HCT116 (cell line): ENCODE measurements around the gene HRC. TPM values are rescaled to one million over a fixed set of nuclear protein-coding genes. Genes with fewer than 3 reads are reported as not detected.

ENCODE experiments used
- ATAC-seq: fragments of 200-7000 bp; cut with Tn5 transposase; 2 replicates; pipeline ENCODE4 v1.9.1; 2020; ENCODE audit warnings: mild to moderate bottlenecking, moderate library complexity
- BruUV-seq: library from RNA; stranded (reverse); fragments of 400-500 nt; replicated peaks from 2 replicates; lab custom pipeline; 2021; lab: Mats Ljungman, UMichigan
- CTCF ChIA-PET: fragments of 300-600 bp; sonication (Branson Sonifier 250); formaldehyde crosslinking; loops from one replicate; lab custom pipeline; 2021; ENCODE audit warnings: antibody characterized with exemption; lab: Charles Lee
- POLR2A ChIA-PET: fragments of 300-600, 350-600 bp; sonication (Branson Sonifier 250); formaldehyde crosslinking; loops from one replicate; lab custom pipeline; 2021; ENCODE audit warnings: antibody characterized with exemption; lab: Charles Lee
- RAD21 ChIA-PET, 2 experiments: fragments of 300-600 bp; sonication (Branson Sonifier 250); formaldehyde crosslinking; loops; one replicate each; lab custom pipeline; 2023; ENCODE audit warnings: low total read pairs in 2 of 2; ENCODE audit not compliant: uncharacterized antibody in 2 of 2, unreplicated experiment in 2 of 2, low non-redundant PET in 1 of 2; lab: Charles Lee
- DNase-seq: peaks from one replicate; pipeline ENCODE4 v3.0.0-alpha.2; 2010; ENCODE audit warnings: low read depth, low spot score
- H2AFZ ChIP-seq: fragments of 200-600 bp; shearing (Covaris generic), sonication (generic); 2 replicates; pipeline ENCODE4 v1.6.1; 2017; ENCODE audit warnings: low read depth, mixed run types, mixed read lengths, antibody characterized with exemption, low read length; ENCODE audit not compliant: poor library complexity, severe bottlenecking
- H3K27ac ChIP-seq: 2 replicates; pipeline ENCODE4 v1.5.1; 2012; ENCODE audit warnings: low read depth, low read length
- H3K27me3 ChIP-seq: fragments of 200-600 bp; sonication (generic); 2 replicates; pipeline ENCODE4 v1.6.1; 2016; ENCODE audit warnings: mixed run types, low read length, mixed read lengths; ENCODE audit not compliant: insufficient read depth
- H3K36me3 ChIP-seq, 2 experiments: fragments of 200-500 bp in 1 of 2; fragments of 200-600 bp in 1 of 2; sonication (Bioruptor generic) in 1 of 2; sonication (generic) in 1 of 2; 2 replicates each; pipeline versions ENCODE4 v1.5.1 to v1.6.1; 2014 to 2016; ENCODE audit warnings: low read length in 2 of 2, inconsistent platforms in 1 of 2, mixed read lengths in 1 of 2, mixed run types in 1 of 2; ENCODE audit not compliant: insufficient read depth in 2 of 2, control insufficient read depth in 1 of 2
- H3K4me1 ChIP-seq, 2 experiments: fragments of 200-600 bp in 1 of 2; sonication (generic) in 1 of 2; 2 replicates each; pipeline versions ENCODE4 v1.5.1 to v1.6.1; 2012 to 2017; ENCODE audit warnings: low read length in 2 of 2, inconsistent platforms in 1 of 2, mild to moderate bottlenecking in 1 of 2, mixed read lengths in 1 of 2, mixed run types in 1 of 2, moderate library complexity in 1 of 2; ENCODE audit not compliant: insufficient read depth in 2 of 2, control insufficient read depth in 1 of 2
- H3K4me2 ChIP-seq: fragments of 200-600 bp; sonication (generic); 2 replicates; pipeline ENCODE4 v1.6.1; 2017; ENCODE audit warnings: mixed run types, low read length, mixed read lengths
- H3K4me3 ChIP-seq, 2 experiments: fragments of 200-600 bp in 1 of 2; sonication (generic) in 1 of 2; replicated peaks in 1 of 2; 2 replicates each; pipeline ENCODE4 v1.5.1; 2011 to 2016; ENCODE audit warnings: low read length in 2 of 2, control low read depth in 1 of 2, low read depth in 1 of 2, mild to moderate bottlenecking in 1 of 2, mixed read lengths in 1 of 2, mixed run types in 1 of 2
- H3K79me2 ChIP-seq: fragments of 200-600 bp; sonication (generic); 2 replicates; pipeline ENCODE4 v1.6.1; 2017; ENCODE audit warnings: mild to moderate bottlenecking, mixed run types, low read length, moderate library complexity, mixed read lengths; ENCODE audit not compliant: insufficient read depth
- H3K9ac ChIP-seq: fragments of 200-600 bp; sonication (generic); 2 replicates; pipeline ENCODE4 v1.6.1; 2016; ENCODE audit warnings: low read length, mixed read lengths
- H3K9me2 ChIP-seq: fragments of 200-600 bp; sonication (generic), shearing (Covaris generic); 2 replicates; pipeline ENCODE4 v1.6.1; 2017; ENCODE audit warnings: mixed run types, mild to moderate bottlenecking, moderate library complexity; ENCODE audit not compliant: insufficient read depth
- H3K9me3 ChIP-seq, 2 experiments: fragments of 200-500 bp in 1 of 2; fragments of 200-600 bp in 1 of 2; sonication (Bioruptor generic) in 1 of 2; sonication (generic) in 1 of 2; 2 replicates each; pipeline ENCODE4 v1.6.1; 2014 to 2017; ENCODE audit warnings: low read length in 2 of 2, mixed read lengths in 2 of 2, inconsistent platforms in 1 of 2, low read depth in 1 of 2, mild to moderate bottlenecking in 1 of 2, mixed run types in 1 of 2, moderate library complexity in 1 of 2; ENCODE audit not compliant: control insufficient read depth in 1 of 2, insufficient read depth in 1 of 2
- H4K20me1 ChIP-seq: fragments of 200-600 bp; sonication (generic), shearing (Covaris generic); 2 replicates; pipeline ENCODE4 v1.6.1; 2017; ENCODE audit warnings: mixed run types, mild to moderate bottlenecking, moderate library complexity; ENCODE audit not compliant: insufficient read depth
- ATF3 ChIP-seq: IDR thresholded peaks from 2 replicates; pipeline ENCODE4 v1.6.1; 2012
- CBX3 ChIP-seq: IDR thresholded peaks from 2 replicates; pipeline ENCODE4 v1.6.1; 2012; ENCODE audit warnings: low read depth
- CEBPB ChIP-seq: IDR thresholded peaks from 2 replicates; pipeline ENCODE4 v1.6.1; 2012; ENCODE audit warnings: low read depth
- CTCF ChIP-seq, 3 experiments: fragments of 200-600 bp in 1 of 3; sonication (generic) in 1 of 3; IDR thresholded peaks in 2 of 3; conservative IDR thresholded peaks in 1 of 3; 2 replicates each; pipeline ENCODE4 v1.5.1; 2012 to 2017; ENCODE audit warnings: low read depth in 2 of 3, low read length in 2 of 3, antibody characterized with exemption in 1 of 3, borderline replicate concordance in 1 of 3, control low read depth in 1 of 3, mild to moderate bottlenecking in 1 of 3, mixed read lengths in 1 of 3, mixed run types in 1 of 3, moderate library complexity in 1 of 3; ENCODE audit not compliant: insufficient read depth in 1 of 3
- EGR1 ChIP-seq: IDR thresholded peaks from 2 replicates; pipeline ENCODE4 v1.6.1; 2012; ENCODE audit warnings: low read depth
- EZH2phosphoT487 ChIP-seq: fragments of 200-600 bp; IDR thresholded peaks from 2 replicates; pipeline ENCODE4 v1.6.1; 2018; ENCODE audit warnings: antibody characterized with exemption, borderline replicate concordance
- FOSL1 ChIP-seq: IDR thresholded peaks from 2 replicates; pipeline ENCODE4 v1.6.1; 2012; ENCODE audit warnings: low read depth
- MAX ChIP-seq: IDR thresholded peaks from 2 replicates; pipeline ENCODE4 v1.6.1; 2012
- POLR2A ChIP-seq: IDR thresholded peaks from 2 replicates; pipeline ENCODE4 v1.7.0; 2011; ENCODE audit warnings: borderline replicate concordance; ENCODE audit not compliant: insufficient read depth, insufficient read length; ENCODE audit errors: extremely low read depth
- SRF ChIP-seq: IDR thresholded peaks from 2 replicates; pipeline ENCODE4 v1.6.1; 2012; ENCODE audit warnings: low read depth
- intact Hi-C: fragments of 100-400 bp; cut with micrococcal nuclease; formaldehyde crosslinking; loops from 2 replicates; pipeline ENCODE4 v1.10.0; 2022
- total RNA-seq: library from RNA; stranded (reverse); gene quantifications from one replicate; pipeline ENCODE4 v1.2.1, GENCODE V29; 2021; ENCODE audit not compliant: unreplicated experiment
- TF ChIP-seq, protein P1 (sequence below): IDR thresholded peaks from 2 replicates; pipeline ENCODE4 v1.6.1; 2011; ENCODE audit warnings: mild to moderate bottlenecking, low read length, moderate library complexity; ENCODE audit not compliant: insufficient replicate concordance; ENCODE audit errors: extremely low read depth

HRC gene
- total RNA-seq, 1 experiment from 2014 or later = not detected

DNA sequence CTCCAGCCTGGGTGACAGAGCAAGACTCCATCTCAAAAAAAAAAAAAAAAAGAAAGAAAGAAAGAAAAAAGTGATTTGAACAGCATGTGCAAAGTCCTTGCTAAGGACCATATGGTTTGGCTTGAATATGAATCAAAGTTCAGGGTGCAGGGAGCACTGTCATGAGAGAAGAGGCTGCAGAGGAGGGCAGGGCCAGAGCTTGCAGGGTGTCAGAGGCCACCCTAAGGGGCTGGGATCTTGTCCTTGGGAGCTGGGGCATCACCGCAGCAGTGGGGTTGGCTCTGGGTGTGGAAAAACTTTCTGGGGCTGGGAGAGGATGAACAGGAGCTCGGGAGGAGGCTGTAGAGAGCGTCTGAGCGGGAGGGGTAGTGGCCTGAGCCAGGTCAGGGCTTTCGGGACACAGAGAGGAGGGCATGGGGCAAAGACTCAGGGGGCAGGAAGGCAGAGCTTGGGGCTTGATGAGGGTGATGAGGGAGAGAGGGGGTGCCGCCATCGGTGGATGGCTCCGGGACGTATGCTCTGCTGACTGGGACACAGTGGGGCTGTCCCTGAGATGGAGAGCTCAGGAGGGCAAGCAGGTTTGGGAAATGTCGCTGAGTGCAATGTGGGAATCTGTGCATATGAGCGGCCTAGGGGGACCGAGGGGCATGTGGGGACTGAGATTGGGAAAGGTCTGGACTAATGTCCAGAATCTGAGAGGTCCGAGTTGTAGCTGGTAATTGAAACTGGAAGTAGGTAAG lies 5.4 kb upstream of the HRC start:
- Histone ChIP-seq H3K27ac (no peak overlapping the region), H3K4me2 (no peak overlapping the region), H3K4me1 (peaks cover 9 to 21% of the 10 kb centered on the region in 2 experiments), H4K20me1 (no peaks in the 10 kb centered on the region), H3K9me3 (no peaks in the 10 kb centered on the region), H3K4me3 (no peak overlapping the region), H3K27me3 (no peaks in the 10 kb centered on the region), H3K9ac (no peak overlapping the region), H3K9me2 (no peaks in the 10 kb centered on the region), H3K79me2 (peaks cover 13% of the 10 kb centered on the region), H2AFZ (no peak overlapping the region), H3K36me3 (no peaks in the 10 kb centered on the region)
- ChIA-PET CTCF (interaction anchor here (1.9 kb wide), 1 partner anchor 38 kb away, joined by 4 read pairs; no protein-coding TSS in a partner anchor), RAD21 (interaction anchor here in 1 of 2 experiments (0.6 kb wide), 1 partner anchor 202 kb away, joined by 6 read pairs; no protein-coding TSS in a partner anchor), POLR2A (interaction anchor here (0.7 kb wide), 1 partner anchor 59 kb away, joined by 3 read pairs; no protein-coding TSS in a partner anchor)
- intact Hi-C loops = no loop called here
- no TSS peak for BruUV-seq
- DNase-seq (no peak), ATAC-seq (no peak)
- TF ChIP-seq FOSL1 = no peak
- no peak for TF ChIP-seq ATF3
- TF ChIP-seq EGR1 = no peak
- TF ChIP-seq CTCF (IDR thresholded peaks at IDR 0.05 in 2 of 3, conservative IDR thresholded peaks at IDR 0.05 in 1 of 3; ENCODE audit: borderline replicate concordance in 1 of 3, insufficient read depth in 1 of 3, low read depth in 2 of 3, low read length in 2 of 3) = no peak
- TF ChIP-seq SRF = no peak
- no peak for TF ChIP-seq CBX3
- TF ChIP-seq, protein P1, sequence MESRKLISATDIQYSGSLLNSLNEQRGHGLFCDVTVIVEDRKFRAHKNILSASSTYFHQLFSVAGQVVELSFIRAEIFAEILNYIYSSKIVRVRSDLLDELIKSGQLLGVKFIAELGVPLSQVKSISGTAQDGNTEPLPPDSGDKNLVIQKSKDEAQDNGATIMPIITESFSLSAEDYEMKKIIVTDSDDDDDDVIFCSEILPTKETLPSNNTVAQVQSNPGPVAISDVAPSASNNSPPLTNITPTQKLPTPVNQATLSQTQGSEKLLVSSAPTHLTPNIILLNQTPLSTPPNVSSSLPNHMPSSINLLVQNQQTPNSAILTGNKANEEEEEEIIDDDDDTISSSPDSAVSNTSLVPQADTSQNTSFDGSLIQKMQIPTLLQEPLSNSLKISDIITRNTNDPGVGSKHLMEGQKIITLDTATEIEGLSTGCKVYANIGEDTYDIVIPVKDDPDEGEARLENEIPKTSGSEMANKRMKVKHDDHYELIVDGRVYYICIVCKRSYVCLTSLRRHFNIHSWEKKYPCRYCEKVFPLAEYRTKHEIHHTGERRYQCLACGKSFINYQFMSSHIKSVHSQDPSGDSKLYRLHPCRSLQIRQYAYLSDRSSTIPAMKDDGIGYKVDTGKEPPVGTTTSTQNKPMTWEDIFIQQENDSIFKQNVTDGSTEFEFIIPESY = no peak
- TF ChIP-seq POLR2A = no peak
- TF ChIP-seq MAX = no peak
- TF ChIP-seq EZH2phosphoT487 = no peak
- no peak for TF ChIP-seq CEBPB
